SK-N-SH treated with all-trans-retinoic acid at 6 μM for 48 hours (cell line): Measurements from ENCODE around the gene CAPN13.

Experiments used
- ARNTL ChIP-seq: fragments of 450-650 bp; formaldehyde crosslinking; IDR thresholded peaks from 2 replicates; pipeline ENCODE4 v1.5.0; 2020; ENCODE audit warnings: low read depth, mild to moderate bottlenecking, moderate library complexity, borderline replicate concordance
- CSDC2 ChIP-seq: fragments of 250-450 bp; sonication (Bioruptor Pico); IDR thresholded peaks from 2 replicates; pipeline ENCODE4 v1.5.0; 2020; ENCODE audit warnings: mild to moderate bottlenecking, moderate library complexity
- ESRRG ChIP-seq: fragments of 250-450 bp; sonication (Bioruptor Pico); IDR thresholded peaks from 2 replicates; pipeline ENCODE4 v1.6.1; 2021; ENCODE audit warnings: mild to moderate bottlenecking
- ZFP30 ChIP-seq: fragments of 450-650 bp; formaldehyde crosslinking; IDR thresholded peaks from 2 replicates; pipeline ENCODE4 v1.5.0; 2022; ENCODE audit warnings: mild to moderate bottlenecking, moderate library complexity
- ZNF565 ChIP-seq: fragments of 450-650 bp; formaldehyde crosslinking; conservative IDR thresholded peaks from 2 replicates; pipeline ENCODE4 v1.5.0; 2020; ENCODE audit warnings: low read depth, mild to moderate bottlenecking, moderate library complexity
- ZNF70 ChIP-seq: fragments of 450-650 bp; formaldehyde crosslinking; IDR thresholded peaks from 2 replicates; pipeline ENCODE4 v1.5.0; 2020; ENCODE audit warnings: mild to moderate bottlenecking, moderate library complexity
- TF ChIP-seq, protein P1 (sequence below): fragments of 250-450 bp; sonication (Bioruptor Pico); IDR thresholded peaks from 2 replicates; pipeline ENCODE4 v1.5.0; 2020; ENCODE audit warnings: mild to moderate bottlenecking, moderate library complexity
- TF ChIP-seq, protein P2 (sequence below): fragments of 250-450 bp; sonication (Bioruptor Pico); IDR thresholded peaks from 2 replicates; pipeline ENCODE4 v1.8.0; 2020; ENCODE audit warnings: mild to moderate bottlenecking, moderate library complexity, borderline replicate concordance

DNA sequence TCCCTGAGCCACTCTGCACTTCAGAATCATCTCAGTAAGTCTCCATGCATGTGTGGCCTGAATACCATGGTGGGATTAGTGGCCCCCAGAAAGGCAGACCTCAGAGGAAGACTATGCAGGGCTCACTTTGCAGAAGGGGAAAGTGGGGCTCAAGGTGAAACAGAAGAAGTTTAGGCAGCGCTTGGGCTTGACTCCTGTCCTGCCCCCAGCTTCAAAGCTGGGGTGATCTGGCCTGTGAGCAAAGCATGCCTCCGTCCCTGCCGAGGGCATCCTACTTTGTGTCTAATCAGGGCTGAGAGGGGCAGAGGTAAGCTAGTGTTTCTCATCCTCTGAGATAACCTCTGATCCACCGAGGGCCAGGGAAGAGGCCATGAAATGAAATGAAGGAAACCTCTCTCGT is 7.9 kb downstream of the CAPN13 start:
- TF ChIP-seq ESRRG (CRISPR knock-in tag), result no peak
- no peak for TF ChIP-seq ARNTL (CRISPR knock-in tag)
- TF ChIP-seq, protein P1, sequence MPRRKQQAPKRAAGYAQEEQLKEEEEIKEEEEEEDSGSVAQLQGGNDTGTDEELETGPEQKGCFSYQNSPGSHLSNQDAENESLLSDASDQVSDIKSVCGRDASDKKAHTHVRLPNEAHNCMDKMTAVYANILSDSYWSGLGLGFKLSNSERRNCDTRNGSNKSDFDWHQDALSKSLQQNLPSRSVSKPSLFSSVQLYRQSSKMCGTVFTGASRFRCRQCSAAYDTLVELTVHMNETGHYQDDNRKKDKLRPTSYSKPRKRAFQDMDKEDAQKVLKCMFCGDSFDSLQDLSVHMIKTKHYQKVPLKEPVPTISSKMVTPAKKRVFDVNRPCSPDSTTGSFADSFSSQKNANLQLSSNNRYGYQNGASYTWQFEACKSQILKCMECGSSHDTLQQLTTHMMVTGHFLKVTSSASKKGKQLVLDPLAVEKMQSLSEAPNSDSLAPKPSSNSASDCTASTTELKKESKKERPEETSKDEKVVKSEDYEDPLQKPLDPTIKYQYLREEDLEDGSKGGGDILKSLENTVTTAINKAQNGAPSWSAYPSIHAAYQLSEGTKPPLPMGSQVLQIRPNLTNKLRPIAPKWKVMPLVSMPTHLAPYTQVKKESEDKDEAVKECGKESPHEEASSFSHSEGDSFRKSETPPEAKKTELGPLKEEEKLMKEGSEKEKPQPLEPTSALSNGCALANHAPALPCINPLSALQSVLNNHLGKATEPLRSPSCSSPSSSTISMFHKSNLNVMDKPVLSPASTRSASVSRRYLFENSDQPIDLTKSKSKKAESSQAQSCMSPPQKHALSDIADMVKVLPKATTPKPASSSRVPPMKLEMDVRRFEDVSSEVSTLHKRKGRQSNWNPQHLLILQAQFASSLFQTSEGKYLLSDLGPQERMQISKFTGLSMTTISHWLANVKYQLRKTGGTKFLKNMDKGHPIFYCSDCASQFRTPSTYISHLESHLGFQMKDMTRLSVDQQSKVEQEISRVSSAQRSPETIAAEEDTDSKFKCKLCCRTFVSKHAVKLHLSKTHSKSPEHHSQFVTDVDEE (CRISPR knock-in tag), result no peak
- no peak for TF ChIP-seq ZFP30 (CRISPR knock-in tag)
- TF ChIP-seq, protein P2, sequence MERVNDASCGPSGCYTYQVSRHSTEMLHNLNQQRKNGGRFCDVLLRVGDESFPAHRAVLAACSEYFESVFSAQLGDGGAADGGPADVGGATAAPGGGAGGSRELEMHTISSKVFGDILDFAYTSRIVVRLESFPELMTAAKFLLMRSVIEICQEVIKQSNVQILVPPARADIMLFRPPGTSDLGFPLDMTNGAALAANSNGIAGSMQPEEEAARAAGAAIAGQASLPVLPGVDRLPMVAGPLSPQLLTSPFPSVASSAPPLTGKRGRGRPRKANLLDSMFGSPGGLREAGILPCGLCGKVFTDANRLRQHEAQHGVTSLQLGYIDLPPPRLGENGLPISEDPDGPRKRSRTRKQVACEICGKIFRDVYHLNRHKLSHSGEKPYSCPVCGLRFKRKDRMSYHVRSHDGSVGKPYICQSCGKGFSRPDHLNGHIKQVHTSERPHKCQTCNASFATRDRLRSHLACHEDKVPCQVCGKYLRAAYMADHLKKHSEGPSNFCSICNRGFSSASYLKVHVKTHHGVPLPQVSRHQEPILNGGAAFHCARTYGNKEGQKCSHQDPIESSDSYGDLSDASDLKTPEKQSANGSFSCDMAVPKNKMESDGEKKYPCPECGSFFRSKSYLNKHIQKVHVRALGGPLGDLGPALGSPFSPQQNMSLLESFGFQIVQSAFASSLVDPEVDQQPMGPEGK (CRISPR knock-in tag), result no peak
- TF ChIP-seq ZNF565 (CRISPR knock-in tag), result no peak
- TF ChIP-seq ZNF70 (CRISPR knock-in tag), result no peak
- TF ChIP-seq CSDC2 (CRISPR knock-in tag), result no peak
